ENCODE results near the gene CACNA1D. TPM values are rescaled to one million over a fixed set of nuclear protein-coding genes. Genes with fewer than 3 reads are reported as not detected.
A peak's percentile ranks its signal among the peaks of the same experiment; 100 is the strongest.

CACNA1D gene
- total and polyA plus RNA-seq, 2 experiments from 2014 or later = 5.2 to 27.8 TPM

DNA sequence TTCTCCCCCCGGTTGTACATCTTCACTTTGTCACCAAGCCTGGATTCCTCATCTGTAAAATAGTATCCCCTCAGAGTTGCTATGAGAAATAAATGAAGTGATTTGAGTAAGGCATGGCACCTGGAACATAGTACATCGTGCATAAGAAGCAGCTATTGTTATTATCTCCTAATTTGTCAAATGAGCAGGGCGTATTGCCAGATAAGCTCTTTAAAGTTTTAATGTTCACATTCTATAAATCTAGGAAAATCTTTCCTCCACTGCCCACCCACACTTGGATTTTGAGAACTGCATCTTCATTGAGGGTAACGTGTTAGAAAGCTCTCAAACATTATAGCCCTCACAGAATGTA lies 32.3 kb downstream of the CACNA1D start:
- Histone ChIP-seq H3K4me2 (no peak overlapping the region), H3K4me3 (no peak overlapping the region), H3K9me2 (replicated peaks; ENCODE audit: insufficient read depth) (no peaks in the 10 kb centered on the region), H3K79me2 (no peaks in the 10 kb centered on the region), H4K20me1 (ENCODE audit: insufficient read depth, poor library complexity, severe bottlenecking) (no peaks in the 10 kb centered on the region), H3K36me3 (replicated peaks; ENCODE audit: insufficient read depth, low read depth) (no peaks in the 10 kb centered on the region), H2AFZ (no peak overlapping the region), H3K9me3 (ENCODE audit: low read depth) (no peaks in the 10 kb centered on the region), H3K27me3 (no peaks in the 10 kb centered on the region), H3K4me1 (ENCODE audit: insufficient read depth) (peaks cover 12% of the 10 kb centered on the region), H3K27ac (no peak overlapping the region)
- WGBS (ENCODE audit: low lambda C conversion rate, missing lambda C conversion rate) = 82% methylated on average over 4 of the region's 4 CpGs
- TF ChIP-seq EZH2phosphoT487 (IDR thresholded peaks at IDR 0.05; ENCODE audit: low read depth, severe bottlenecking, unreplicated experiment) = no peak
- no peak for TF ChIP-seq EZH2 (IDR thresholded peaks at IDR 0.05; ENCODE audit: borderline replicate concordance)
- TF ChIP-seq, protein P1, sequence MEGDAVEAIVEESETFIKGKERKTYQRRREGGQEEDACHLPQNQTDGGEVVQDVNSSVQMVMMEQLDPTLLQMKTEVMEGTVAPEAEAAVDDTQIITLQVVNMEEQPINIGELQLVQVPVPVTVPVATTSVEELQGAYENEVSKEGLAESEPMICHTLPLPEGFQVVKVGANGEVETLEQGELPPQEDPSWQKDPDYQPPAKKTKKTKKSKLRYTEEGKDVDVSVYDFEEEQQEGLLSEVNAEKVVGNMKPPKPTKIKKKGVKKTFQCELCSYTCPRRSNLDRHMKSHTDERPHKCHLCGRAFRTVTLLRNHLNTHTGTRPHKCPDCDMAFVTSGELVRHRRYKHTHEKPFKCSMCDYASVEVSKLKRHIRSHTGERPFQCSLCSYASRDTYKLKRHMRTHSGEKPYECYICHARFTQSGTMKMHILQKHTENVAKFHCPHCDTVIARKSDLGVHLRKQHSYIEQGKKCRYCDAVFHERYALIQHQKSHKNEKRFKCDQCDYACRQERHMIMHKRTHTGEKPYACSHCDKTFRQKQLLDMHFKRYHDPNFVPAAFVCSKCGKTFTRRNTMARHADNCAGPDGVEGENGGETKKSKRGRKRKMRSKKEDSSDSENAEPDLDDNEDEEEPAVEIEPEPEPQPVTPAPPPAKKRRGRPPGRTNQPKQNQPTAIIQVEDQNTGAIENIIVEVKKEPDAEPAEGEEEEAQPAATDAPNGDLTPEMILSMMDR (IDR thresholded peaks at IDR 0.05; ENCODE audit: poor library complexity) = no peak
- no peak for DNase-seq (ENCODE audit: low spot score)

GRCh38 chr3:53530205-53530604 lies 35.8 kb downstream of the CACNA1D start:
- H3K79me2 ChIP-seq = no peaks in the 10 kb centered on the region
- H4K20me1 ChIP-seq (ENCODE audit: insufficient read depth, poor library complexity, severe bottlenecking) = no peaks in the 10 kb centered on the region
- no peak overlapping the region for H3K27ac ChIP-seq
- DNase-seq (ENCODE audit: low spot score) = no peak
- no peaks in the 10 kb centered on the region for H3K27me3 ChIP-seq
- H3K9me2 ChIP-seq (replicated peaks; ENCODE audit: insufficient read depth) = no peaks in the 10 kb centered on the region
- H3K4me2 ChIP-seq = no peak overlapping the region
- TF ChIP-seq EZH2 (IDR thresholded peaks at IDR 0.05; ENCODE audit: borderline replicate concordance) (no peak), EZH2phosphoT487 (IDR thresholded peaks at IDR 0.05; ENCODE audit: low read depth, severe bottlenecking, unreplicated experiment) (no peak)
- TF ChIP-seq, protein P1 (IDR thresholded peaks at IDR 0.05; ENCODE audit: poor library complexity) = no peak
- no peak overlapping the region for H2AFZ ChIP-seq
- no peak overlapping the region for H3K4me3 ChIP-seq
- no peaks in the 10 kb centered on the region for H3K36me3 ChIP-seq (replicated peaks; ENCODE audit: insufficient read depth, low read depth)
- 94% methylated on average over 4 of the region's 4 CpGs for whole genome bisulfite sequencing (ENCODE audit: low lambda C conversion rate, missing lambda C conversion rate)
- H3K9me3 ChIP-seq (ENCODE audit: low read depth) = no peaks in the 10 kb centered on the region
- H3K4me1 ChIP-seq (ENCODE audit: insufficient read depth) = peaks cover 18% of the 10 kb centered on the region

DNA sequence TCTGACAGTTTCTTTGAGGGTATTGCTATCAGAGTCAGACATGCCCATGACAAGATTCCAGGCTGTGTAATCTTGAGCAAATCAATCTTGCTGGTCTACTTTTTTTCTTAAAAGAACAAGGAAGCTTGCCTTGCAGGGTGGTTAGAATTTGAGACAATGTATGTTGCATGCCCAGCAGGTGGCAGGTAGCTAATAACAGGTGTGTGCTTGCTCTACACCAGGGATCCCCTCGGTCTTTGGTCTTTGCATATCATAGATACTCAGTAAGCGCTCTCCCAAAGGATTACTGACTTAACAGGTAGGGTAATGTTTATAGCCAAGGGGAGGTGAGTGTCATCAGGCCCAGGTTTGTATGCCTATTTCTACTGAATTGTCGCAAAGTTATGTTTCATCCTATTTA lies 37.3 kb downstream of the CACNA1D start:
- H3K27me3 ChIP-seq = no peaks in the 10 kb centered on the region
- peak; percentile 41 for DNase-seq (ENCODE audit: low spot score)
- TF ChIP-seq EZH2phosphoT487 (IDR thresholded peaks at IDR 0.05; ENCODE audit: low read depth, severe bottlenecking, unreplicated experiment) = no peak
- TF ChIP-seq, protein P1 (IDR thresholded peaks at IDR 0.05; ENCODE audit: poor library complexity) = peak; percentile 31

GRCh38 chr3:53533472-53533871 lies 39.1 kb downstream of the CACNA1D start:
- no peak overlapping the region for H3K27ac ChIP-seq
- H3K27me3 ChIP-seq = no peaks in the 10 kb centered on the region
- H3K79me2 ChIP-seq = no peaks in the 10 kb centered on the region
- H3K36me3 ChIP-seq (replicated peaks; ENCODE audit: insufficient read depth, low read depth) = no peaks in the 10 kb centered on the region
- no peaks in the 10 kb centered on the region for H3K9me2 ChIP-seq (replicated peaks; ENCODE audit: insufficient read depth)
- no peak overlapping the region for H3K4me3 ChIP-seq
- DNase-seq (ENCODE audit: low spot score) = no peak
- H4K20me1 ChIP-seq (ENCODE audit: insufficient read depth, poor library complexity, severe bottlenecking) = no peaks in the 10 kb centered on the region
- TF ChIP-seq EZH2phosphoT487 (IDR thresholded peaks at IDR 0.05; ENCODE audit: low read depth, severe bottlenecking, unreplicated experiment) (no peak), EZH2 (IDR thresholded peaks at IDR 0.05; ENCODE audit: borderline replicate concordance) (no peak)
- TF ChIP-seq, protein P1 (IDR thresholded peaks at IDR 0.05; ENCODE audit: poor library complexity) = no peak
- peaks cover 6% of the 10 kb centered on the region for H3K4me1 ChIP-seq (ENCODE audit: insufficient read depth)
- no peak overlapping the region for H2AFZ ChIP-seq
- H3K9me3 ChIP-seq (ENCODE audit: low read depth) = no peaks in the 10 kb centered on the region
- 77% methylated on average over 6 of the region's 6 CpGs for WGBS (ENCODE audit: low lambda C conversion rate, missing lambda C conversion rate)
- H3K4me2 ChIP-seq = no peak overlapping the region

More for the DNA sequence above, 37.3 kb downstream of the CACNA1D start:
- no peak overlapping the region for H2AFZ ChIP-seq
- no peaks in the 10 kb centered on the region for H3K79me2 ChIP-seq
- H3K36me3 ChIP-seq (replicated peaks; ENCODE audit: insufficient read depth, low read depth) = no peaks in the 10 kb centered on the region
- no peak overlapping the region for H3K27ac ChIP-seq
- no peak overlapping the region for H3K4me3 ChIP-seq
- no peaks in the 10 kb centered on the region for H3K9me3 ChIP-seq (ENCODE audit: low read depth)
- H4K20me1 ChIP-seq (ENCODE audit: insufficient read depth, poor library complexity, severe bottlenecking) = no peaks in the 10 kb centered on the region
- WGBS (ENCODE audit: low lambda C conversion rate, missing lambda C conversion rate) = 68% methylated on average over 3 of the region's 3 CpGs
- no peaks in the 10 kb centered on the region for H3K9me2 ChIP-seq (replicated peaks; ENCODE audit: insufficient read depth)
- H3K4me1 ChIP-seq (ENCODE audit: insufficient read depth) = peaks cover 6% of the 10 kb centered on the region
- no peak overlapping the region for H3K4me2 ChIP-seq
